Measurements from ENCODE around the gene TCOF1. TPM values are rescaled to one million over a fixed set of nuclear protein-coding genes. Genes with fewer than 3 reads are reported as not detected.
A peak's percentile ranks its signal among the peaks of the same experiment; 100 is the strongest.
"Not testable (repeated sequence)": the region's sequence is repeated elsewhere in the genome, so short reads cannot be mapped to it uniquely, and the experiment has no call there.

TCOF1 gene
- total RNA-seq, 5 donors from 2014 or later (not counting 1 experiment from before 2014, with no cell fraction given): 50.4 to 67.8 (median 58.4) TPM

DNA sequence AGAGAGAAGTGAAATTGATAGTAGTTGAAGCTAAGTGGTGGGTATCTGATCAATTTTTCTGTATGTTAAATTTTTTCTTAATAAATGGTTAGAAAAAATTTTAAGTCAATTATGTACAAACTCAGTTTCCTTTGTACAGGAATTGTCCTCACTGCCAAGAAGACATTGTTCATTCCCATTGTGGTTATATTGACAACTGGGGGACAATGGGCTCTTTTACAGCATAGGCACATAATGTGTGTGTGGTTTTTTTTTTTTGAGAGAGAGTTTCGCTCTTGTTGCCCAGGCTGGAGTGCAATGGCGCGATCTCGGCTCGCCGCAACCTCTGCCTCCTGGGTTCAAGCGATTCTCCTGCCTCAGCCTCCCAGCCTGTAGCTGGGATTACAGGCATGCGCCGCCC, 68.7 kb downstream of the TCOF1 start:
- H3K36me3 Mint-ChIP-seq; DNase-seq; H3K9me3 ChIP-seq; H3K4me3 Mint-ChIP-seq; H3K4me1 Mint-ChIP-seq; H3K27me3 Mint-ChIP-seq; H3K36me3 ChIP-seq (ENCODE audit: control insufficient read depth in 2 of 2, extremely low read depth in 1 of 2, insufficient read depth in 1 of 2, low read length in 1 of 2); H3K27ac Mint-ChIP-seq; H3K4me1 ChIP-seq (ENCODE audit: control insufficient read depth in 1 of 2, extremely low read depth in 1 of 2, insufficient read depth in 2 of 2, low read length in 2 of 2); H3K9me3 Mint-ChIP-seq; H3K4me3 ChIP-seq (ENCODE audit: control insufficient read depth in 1 of 2, extremely low read depth in 1 of 2, low read length in 1 of 2); H3K27ac ChIP-seq (ENCODE audit: low read length); ATAC-seq (replicated peaks in 1 of 4): not testable (repeated sequence)
- peaks cover 0 to 17% of the 10 kb centered on the region in 2 experiments for H3K27me3 ChIP-seq (replicated peaks in 1 of 2; ENCODE audit: control insufficient read depth in 2 of 2, extremely low read depth in 1 of 2, insufficient read depth in 2 of 2, low read length in 1 of 2)
- 96% methylated on average over 4 of the region's 9 CpGs for WGBS (ENCODE audit: insufficient coverage)
- POLR2A ChIA-PET: interaction anchor here in 1 of 2 donors (0.7 kb wide), 1 partner anchor 9 kb away, joined by 7 read pairs; no protein-coding TSS in a partner anchor
- CTCF ChIA-PET: interaction anchor here (0.6 to 0.7 kb wide), 2 partner anchors 56 to 1122 kb away, joined by 3 to 4 read pairs; no protein-coding TSS in a partner anchor

DNA sequence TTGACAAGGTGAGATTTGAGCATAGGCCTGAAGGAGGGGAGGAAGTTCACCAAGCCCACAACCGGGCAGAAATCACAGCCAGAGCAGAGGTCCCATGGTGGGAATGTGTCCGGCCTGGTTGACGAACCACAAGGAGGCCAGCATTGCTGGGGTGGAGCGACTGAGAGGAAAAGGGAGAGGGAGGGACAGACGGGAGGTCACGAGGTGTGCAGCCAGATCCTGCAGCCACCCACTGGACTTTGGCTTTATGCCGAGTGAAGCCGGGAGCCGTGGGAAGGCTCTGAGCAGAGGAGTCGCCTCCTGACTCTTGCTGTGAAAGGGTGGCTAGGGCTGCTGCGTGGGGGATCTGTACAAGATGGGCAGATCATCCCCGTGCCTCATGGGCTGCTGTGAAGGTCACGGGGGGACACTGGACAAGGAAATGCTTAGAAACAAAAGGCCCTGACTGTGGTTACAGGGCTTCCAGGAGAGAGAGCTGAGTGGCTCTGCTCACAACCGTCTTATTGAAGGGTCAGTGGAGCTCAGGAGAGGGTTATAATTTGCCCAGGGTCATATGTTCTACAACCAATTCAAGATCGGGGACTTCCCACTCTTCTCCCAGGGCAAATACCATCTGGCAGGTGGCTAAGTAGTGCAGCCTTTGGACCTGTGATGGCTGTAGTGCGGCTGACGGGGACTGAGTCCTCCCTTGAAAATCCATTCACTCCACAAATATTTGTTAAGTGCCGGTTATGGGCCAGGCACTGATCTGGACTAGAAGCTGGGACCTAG, 70.8 kb downstream of the TCOF1 start:
- Histone ChIP-seq H3K27me3 (replicated peaks in 1 of 2; ENCODE audit: control insufficient read depth in 2 of 2, extremely low read depth in 1 of 2, insufficient read depth in 2 of 2, low read length in 1 of 2) (peaks cover 0 to 17% of the 10 kb centered on the region in 2 experiments), H3K4me1 (ENCODE audit: control insufficient read depth in 1 of 2, extremely low read depth in 1 of 2, insufficient read depth in 2 of 2, low read length in 2 of 2) (no peaks in the 10 kb centered on the region), H3K4me3 (ENCODE audit: control insufficient read depth in 1 of 2, extremely low read depth in 1 of 2, low read length in 1 of 2) (no peak overlapping the region), H3K36me3 (ENCODE audit: control insufficient read depth in 2 of 2, extremely low read depth in 1 of 2, insufficient read depth in 1 of 2, low read length in 1 of 2) (no peaks in the 10 kb centered on the region), H3K9me3 (no peaks in the 10 kb centered on the region), H3K27ac (ENCODE audit: low read length) (no peak overlapping the region)
- CTCF ChIA-PET: no interaction called here
- POLR2A ChIA-PET: no interaction called here
- 83% methylated on average over 8 of the region's 18 CpGs for WGBS (ENCODE audit: insufficient coverage)
- Mint-ChIP-seq H3K27me3 (peaks cover 4 to 5% of the 10 kb centered on the region in 2 donors), H3K27ac (no peak overlapping the region), H3K4me1 (peaks cover 0 to 8% (median 0%) of the 10 kb centered on the region in 3 donors), H3K4me3 (no peak overlapping the region), H3K36me3 (no peaks in the 10 kb centered on the region), H3K9me3 (no peaks in the 10 kb centered on the region)
- DNase-seq (no peak), ATAC-seq (replicated peaks in 1 of 4) (no peak)

DNA sequence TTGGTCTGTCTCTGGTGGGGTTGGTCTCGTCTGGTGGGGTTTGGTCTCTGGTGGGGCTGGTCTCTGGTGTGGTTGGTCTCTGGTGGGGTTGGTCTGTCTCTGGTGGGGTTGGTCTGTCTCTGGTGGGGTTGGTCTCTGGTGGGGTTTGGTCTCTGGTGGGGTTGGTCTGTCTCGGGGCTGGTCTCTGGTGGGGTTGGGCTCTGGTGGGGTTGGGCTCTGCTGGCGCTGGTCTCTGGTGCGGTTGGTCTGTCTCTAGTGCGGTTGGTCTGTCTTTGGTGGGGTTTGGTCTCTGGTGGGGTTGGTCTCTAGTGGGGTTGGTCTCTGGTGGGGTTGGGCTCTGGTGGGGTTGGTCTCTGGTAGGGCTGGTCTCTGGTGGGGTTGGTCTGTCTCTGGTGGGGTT, 71.5 kb downstream of the TCOF1 start:
- POLR2A ChIA-PET: no interaction called here

DNA sequence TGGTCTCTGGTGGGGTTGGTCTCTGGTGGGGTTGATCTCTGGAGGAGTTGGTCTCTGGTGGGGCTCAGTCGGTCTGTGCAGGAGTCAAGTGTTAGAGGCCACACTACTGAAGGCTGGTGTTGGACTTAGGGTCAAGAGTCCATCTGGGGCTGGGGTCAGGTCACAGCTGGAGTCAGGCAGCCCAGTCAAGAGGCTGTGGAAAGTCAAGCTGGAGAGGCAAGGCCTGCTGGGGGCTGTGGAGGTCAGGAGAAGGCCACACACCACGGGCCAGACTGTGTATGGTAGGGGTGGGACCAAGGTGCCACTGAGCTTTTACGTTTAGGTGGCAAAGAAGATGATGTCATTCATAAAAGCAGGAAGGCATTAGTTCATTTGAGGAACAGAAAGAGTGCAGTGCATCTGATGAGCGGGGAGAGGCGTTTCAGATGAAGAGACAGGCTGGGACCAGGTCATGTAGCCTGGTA, 71.9 kb downstream of the TCOF1 start:
- Histone ChIP-seq H3K27ac (ENCODE audit: low read length) (no peak overlapping the region), H3K4me3 (ENCODE audit: control insufficient read depth in 1 of 2, extremely low read depth in 1 of 2, low read length in 1 of 2) (no peak overlapping the region), H3K9me3 (no peaks in the 10 kb centered on the region), H3K4me1 (ENCODE audit: control insufficient read depth in 1 of 2, extremely low read depth in 1 of 2, insufficient read depth in 2 of 2, low read length in 2 of 2) (no peaks in the 10 kb centered on the region), H3K27me3 (replicated peaks in 1 of 2; ENCODE audit: control insufficient read depth in 2 of 2, extremely low read depth in 1 of 2, insufficient read depth in 2 of 2, low read length in 1 of 2) (peaks cover 0 to 17% of the 10 kb centered on the region in 2 experiments), H3K36me3 (ENCODE audit: control insufficient read depth in 2 of 2, extremely low read depth in 1 of 2, insufficient read depth in 1 of 2, low read length in 1 of 2) (no peaks in the 10 kb centered on the region)
- ChIA-PET CTCF (no interaction called here), POLR2A (no interaction called here)
- WGBS (ENCODE audit: insufficient coverage): 75% methylated on average over 5 of the region's 5 CpGs
- H3K36me3 Mint-ChIP-seq: no peaks in the 10 kb centered on the region
- peak overlapping the region in 1 of 2 donors; percentile 44 for H3K27ac Mint-ChIP-seq
- peaks cover 0 to 8% (median 0%) of the 10 kb centered on the region in 3 donors for H3K4me1 Mint-ChIP-seq
- ATAC-seq (replicated peaks in 1 of 4) (no peak), DNase-seq (no peak)
- no peak overlapping the region for H3K4me3 Mint-ChIP-seq
- H3K9me3 Mint-ChIP-seq: no peaks in the 10 kb centered on the region
- H3K27me3 Mint-ChIP-seq: peaks cover 3 to 5% of the 10 kb centered on the region in 2 donors

More for the DNA sequence above, 71.5 kb downstream of the TCOF1 start:
- CTCF ChIA-PET: no interaction called here
- H3K4me3 ChIP-seq (ENCODE audit: control insufficient read depth in 1 of 2, extremely low read depth in 1 of 2, low read length in 1 of 2): no peak overlapping the region
- peaks cover 0 to 17% of the 10 kb centered on the region in 2 experiments for H3K27me3 ChIP-seq (replicated peaks in 1 of 2; ENCODE audit: control insufficient read depth in 2 of 2, extremely low read depth in 1 of 2, insufficient read depth in 2 of 2, low read length in 1 of 2)
- Mint-ChIP-seq H3K27ac (no peak overlapping the region), H3K4me1 (peaks cover 0 to 8% (median 0%) of the 10 kb centered on the region in 3 donors), H3K4me3 (no peak overlapping the region), H3K27me3 (peaks cover 4 to 5% of the 10 kb centered on the region in 2 donors), H3K9me3 (no peaks in the 10 kb centered on the region), H3K36me3 (no peaks in the 10 kb centered on the region)
- no peaks in the 10 kb centered on the region for H3K4me1 ChIP-seq (ENCODE audit: control insufficient read depth in 1 of 2, extremely low read depth in 1 of 2, insufficient read depth in 2 of 2, low read length in 2 of 2)
- WGBS (ENCODE audit: insufficient coverage): 100% methylated on average over 4 of the region's 5 CpGs
- H3K9me3 ChIP-seq: no peaks in the 10 kb centered on the region
- H3K36me3 ChIP-seq (ENCODE audit: control insufficient read depth in 2 of 2, extremely low read depth in 1 of 2, insufficient read depth in 1 of 2, low read length in 1 of 2): no peaks in the 10 kb centered on the region
- H3K27ac ChIP-seq (ENCODE audit: low read length): no peak overlapping the region
- no peak for DNase-seq
- ATAC-seq (replicated peaks in 1 of 4): no peak

DNA sequence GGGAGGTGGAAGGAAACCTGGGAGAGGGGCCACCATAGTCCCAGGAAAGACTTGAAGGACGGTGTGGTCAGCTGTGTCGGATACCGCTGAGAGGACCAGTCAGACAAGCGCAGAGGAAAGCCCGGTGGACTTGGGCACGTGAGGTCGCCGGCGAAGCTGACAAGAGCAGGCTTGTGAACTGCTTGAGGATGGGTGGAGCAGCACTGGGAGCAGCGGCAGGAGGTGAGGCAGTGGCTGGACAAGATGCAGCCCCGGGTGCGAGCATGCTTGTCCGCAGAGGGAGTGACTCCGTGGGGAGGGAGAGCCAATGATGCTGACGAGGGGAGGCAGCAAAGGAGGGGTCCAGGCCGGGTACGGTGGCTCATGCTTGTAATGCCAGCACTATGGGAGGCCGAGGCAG, 73.6 kb downstream of the TCOF1 start:
- H3K36me3 ChIP-seq (ENCODE audit: control insufficient read depth in 2 of 2, extremely low read depth in 1 of 2, insufficient read depth in 1 of 2, low read length in 1 of 2): no peaks in the 10 kb centered on the region
- no peak overlapping the region for H3K4me3 ChIP-seq (ENCODE audit: control insufficient read depth in 1 of 2, extremely low read depth in 1 of 2, low read length in 1 of 2)
- Mint-ChIP-seq H3K9me3 (no peaks in the 10 kb centered on the region), H3K36me3 (no peaks in the 10 kb centered on the region), H3K4me1 (peaks cover 3 to 11% (median 4%) of the 10 kb centered on the region in 3 donors), H3K27ac (no peak overlapping the region), H3K4me3 (no peak overlapping the region), H3K27me3 (peaks cover 0 to 5% of the 10 kb centered on the region in 2 donors)
- no peak overlapping the region for H3K27ac ChIP-seq (ENCODE audit: low read length)
- peaks cover 0 to 2% of the 10 kb centered on the region in 2 experiments for H3K4me1 ChIP-seq (ENCODE audit: control insufficient read depth in 1 of 2, extremely low read depth in 1 of 2, insufficient read depth in 2 of 2, low read length in 2 of 2)
- DNase-seq: no peak
- peaks cover 0 to 11% of the 10 kb centered on the region in 2 experiments for H3K27me3 ChIP-seq (replicated peaks in 1 of 2; ENCODE audit: control insufficient read depth in 2 of 2, extremely low read depth in 1 of 2, insufficient read depth in 2 of 2, low read length in 1 of 2)
- ChIA-PET POLR2A (no interaction called here), CTCF (no interaction called here)
- ATAC-seq (replicated peaks in 1 of 4): no peak
- no peaks in the 10 kb centered on the region for H3K9me3 ChIP-seq
- WGBS (ENCODE audit: insufficient coverage): 90% methylated on average over 17 of the region's 18 CpGs

DNA sequence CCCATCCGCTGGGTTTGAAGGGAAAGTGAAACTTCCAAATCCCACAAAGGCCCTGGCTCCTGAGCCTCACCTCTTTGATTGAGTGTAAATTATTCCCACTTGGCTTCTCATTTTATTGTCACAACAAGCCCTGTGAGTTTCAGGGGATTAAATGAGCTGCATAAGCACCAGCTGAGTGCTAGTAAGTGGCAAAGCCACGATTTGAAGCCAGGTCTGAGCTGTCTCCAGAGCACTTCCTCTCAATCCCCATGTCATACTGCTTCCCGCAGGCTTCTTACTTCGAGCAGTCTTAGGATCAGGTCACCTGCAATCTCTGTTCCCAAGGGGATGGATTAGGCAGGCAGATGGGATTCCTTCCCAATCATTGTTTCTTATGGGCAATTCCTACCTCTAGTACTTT, 74.1 kb downstream of the TCOF1 start:
- no CpG with 5 or more reads among the region's 4 CpGs for WGBS (ENCODE audit: insufficient coverage)
- no peaks in the 10 kb centered on the region for H3K36me3 Mint-ChIP-seq

More for the DNA sequence above, 74.1 kb downstream of the TCOF1 start:
- CTCF ChIA-PET: no interaction called here
- H3K4me1 ChIP-seq (ENCODE audit: control insufficient read depth in 1 of 2, extremely low read depth in 1 of 2, insufficient read depth in 2 of 2, low read length in 2 of 2): peaks cover 2 to 6% of the 10 kb centered on the region in 2 experiments
- H3K36me3 ChIP-seq (ENCODE audit: control insufficient read depth in 2 of 2, extremely low read depth in 1 of 2, insufficient read depth in 1 of 2, low read length in 1 of 2): no peaks in the 10 kb centered on the region
- peaks cover 0 to 5% of the 10 kb centered on the region in 2 donors for H3K27me3 Mint-ChIP-seq
- peaks cover 0 to 11% of the 10 kb centered on the region in 2 experiments for H3K27me3 ChIP-seq (replicated peaks in 1 of 2; ENCODE audit: control insufficient read depth in 2 of 2, extremely low read depth in 1 of 2, insufficient read depth in 2 of 2, low read length in 1 of 2)
- H3K4me3 Mint-ChIP-seq: no peak overlapping the region
- H3K27ac ChIP-seq (ENCODE audit: low read length): no peak overlapping the region
- DNase-seq: no peak
- no peak overlapping the region for H3K27ac Mint-ChIP-seq
- H3K9me3 Mint-ChIP-seq: no peaks in the 10 kb centered on the region
- no peak for ATAC-seq (replicated peaks in 1 of 4)
- POLR2A ChIA-PET: no interaction called here
- no peak overlapping the region for H3K4me3 ChIP-seq (ENCODE audit: control insufficient read depth in 1 of 2, extremely low read depth in 1 of 2, low read length in 1 of 2)
- H3K4me1 Mint-ChIP-seq: peaks cover 7 to 15% (median 9%) of the 10 kb centered on the region in 3 donors
- H3K9me3 ChIP-seq: no peaks in the 10 kb centered on the region

All from T-cell (primary cell).